Smooth muscle cell (in vitro differentiated cells): ENCODE results near the gene MYL11. TPM values are rescaled to one million over a fixed set of nuclear protein-coding genes. Genes with fewer than 3 reads are reported as not detected.

Source experiments
- DNase-seq: peaks from one replicate; lab custom pipeline; 2025; ENCODE audit not compliant: unreplicated experiment; lab: John Stamatoyannopoulos, UW
- H2AFZ ChIP-seq: fragments of 200-600 bp; sonication (generic); 2 replicates; pipeline ENCODE4 v1.6.0; 2016; ENCODE audit warnings: antibody characterized with exemption, low read depth, mild to moderate bottlenecking
- H3F3A ChIP-seq: fragments of 200-600 bp; sonication (generic); 2 replicates; pipeline ENCODE4 v1.6.0; 2017; ENCODE audit warnings: antibody characterized with exemption, low read depth
- H3K27ac ChIP-seq: fragments of 200-600 bp; sonication (generic); 2 replicates; pipeline ENCODE4 v1.5.1; 2016; ENCODE audit warnings: low read depth, mild to moderate bottlenecking
- H3K27me3 ChIP-seq: fragments of 200-600 bp; sonication (generic); 2 replicates; pipeline ENCODE4 v1.6.1; 2016; ENCODE audit warnings: low read depth, mild to moderate bottlenecking
- H3K36me3 ChIP-seq: fragments of 200-600 bp; sonication (generic); 2 replicates; pipeline ENCODE4 v1.5.1; 2016; ENCODE audit warnings: low read depth
- H3K4me1 ChIP-seq: fragments of 200-600 bp; sonication (generic); 2 replicates; pipeline ENCODE4 v1.5.1; 2016; ENCODE audit warnings: low read depth
- H3K4me2 ChIP-seq: fragments of 200-600 bp; sonication (generic); 2 replicates; pipeline ENCODE4 v1.6.0; 2016; ENCODE audit warnings: mild to moderate bottlenecking
- H3K4me3 ChIP-seq: fragments of 200-600 bp; sonication (generic); 2 replicates; pipeline ENCODE4 v1.5.1; 2016; ENCODE audit warnings: mild to moderate bottlenecking
- H3K79me2 ChIP-seq: fragments of 200-600 bp; sonication (generic); 2 replicates; pipeline ENCODE4 v1.6.0; 2016; ENCODE audit warnings: low read depth, mild to moderate bottlenecking
- H3K9ac ChIP-seq: fragments of 200-600 bp; sonication (generic); 2 replicates; pipeline ENCODE4 v1.6.0; 2016; ENCODE audit warnings: low read depth
- H3K9me3 ChIP-seq: fragments of 200-600 bp; sonication (generic); replicated peaks from 2 replicates; pipeline ENCODE4 v1.5.1; 2016; ENCODE audit warnings: low read depth
- H4K20me1 ChIP-seq: fragments of 200-600 bp; sonication (generic); 2 replicates; pipeline ENCODE4 v1.6.0; 2016; ENCODE audit warnings: low read depth
- CTCF ChIP-seq: fragments of 200-600 bp; sonication (generic); IDR thresholded peaks from 2 replicates; pipeline ENCODE4 v1.5.1; 2017; ENCODE audit warnings: borderline replicate concordance, mild to moderate bottlenecking, antibody characterized with exemption; ENCODE audit not compliant: insufficient read depth, poor library complexity, severe bottlenecking
- WGBS: methylation state at CpG from one replicate; pipeline ENCODE4 v1.1.7; 2016; ENCODE audit warnings: low lambda C conversion rate; 5-methylcytosine and 5-hydroxymethylcytosine counted together
- polyA plus RNA-seq: library from polyadenylated mRNA; unstranded; fragments of >200 nt; fragmentation: Nextera tagmentation; extraction: Ambion mirVana; gene quantifications from 2 replicates; pipeline ENCODE4 v1.2.1, GENCODE V29; 2016
- total RNA-seq: library from RNA; depleted of rRNA; stranded (reverse); fragments of >200 nt; gene quantifications from 2 replicates; pipeline ENCODE4 v1.2.3, GENCODE V29; 2014

Gene MYL11
- total and polyA plus RNA-seq, 2 experiments from 2014 or later, result 3.6 TPM; not detected in 1

- Histone ChIP-seq H4K20me1 (peaks cover 5% of the 10 kb centered on the region), H3K27ac (no peak within 1 kb of the TSS), H3K9ac (no peak within 1 kb of the TSS), H3K4me2 (no peak within 1 kb of the TSS), H3F3A (no peaks in the 10 kb centered on the region), H3K27me3 (no peaks in the 10 kb centered on the region), H3K4me3 (no peak within 1 kb of the TSS), H3K79me2 (no peaks in the 10 kb centered on the region), H3K4me1 (peaks cover 2% of the 10 kb centered on the region), H2AFZ (no peak within 1 kb of the TSS), H3K9me3 (no peaks in the 10 kb centered on the region), H3K36me3 (no peaks in the 10 kb centered on the region)
- WGBS, result 87% methylated on average over 12 of the region's 12 CpGs
- no peak for DNase-seq
- TF ChIP-seq CTCF, result no peak
These were observed 7.7 kb downstream of the MYL11 start, which contains the start of gene SEPTIN1 for GRCh38 chr16:30382111-30382881. Gene SEPTIN1 (minus strand): TSS chr16:30382561. CDS start chr16:30382542, 19 bp downstream.

- Histone ChIP-seq H3K27ac (no peak overlapping the region), H4K20me1 (peaks cover 5% of the 10 kb centered on the region), H3F3A (no peaks in the 10 kb centered on the region), H3K9me3 (no peaks in the 10 kb centered on the region), H3K4me1 (no peaks in the 10 kb centered on the region), H3K79me2 (no peaks in the 10 kb centered on the region), H3K36me3 (no peaks in the 10 kb centered on the region), H3K27me3 (no peaks in the 10 kb centered on the region), H3K4me2 (no peak overlapping the region), H2AFZ (no peak overlapping the region), H3K9ac (no peak overlapping the region), H3K4me3 (no peak overlapping the region)
- no peak for DNase-seq
- 82% methylated on average over 2 of the region's 2 CpGs for WGBS
- TF ChIP-seq CTCF, result no peak
These were observed 8.9 kb downstream of the MYL11 start for GRCh38 chr16:30383521-30383920.

GRCh38 chr16:30394592-30395154 is 20.1 kb downstream of the MYL11 start:
- DNase-seq, result peak; percentile 54
- TF ChIP-seq CTCF, result no peak
- Histone ChIP-seq H3K4me3 (peak overlapping the region; percentile 95), H3K9me3 (no peaks in the 10 kb centered on the region), H3K36me3 (no peaks in the 10 kb centered on the region), H3K79me2 (peaks cover 28% of the 10 kb centered on the region), H3K4me2 (peak overlapping the region; percentile 96), H3F3A (peaks cover 26% of the 10 kb centered on the region), H3K27me3 (no peaks in the 10 kb centered on the region), H3K9ac (peak overlapping the region; percentile 74), H3K4me1 (peaks cover 29% of the 10 kb centered on the region), H3K27ac (peak overlapping the region; percentile 86), H4K20me1 (no peaks in the 10 kb centered on the region), H2AFZ (peak overlapping the region; percentile 77)
- WGBS, result 2% methylated on average over 19 of the region's 31 CpGs
